ENCODE measurements around the gene GNAQ.

DNA sequence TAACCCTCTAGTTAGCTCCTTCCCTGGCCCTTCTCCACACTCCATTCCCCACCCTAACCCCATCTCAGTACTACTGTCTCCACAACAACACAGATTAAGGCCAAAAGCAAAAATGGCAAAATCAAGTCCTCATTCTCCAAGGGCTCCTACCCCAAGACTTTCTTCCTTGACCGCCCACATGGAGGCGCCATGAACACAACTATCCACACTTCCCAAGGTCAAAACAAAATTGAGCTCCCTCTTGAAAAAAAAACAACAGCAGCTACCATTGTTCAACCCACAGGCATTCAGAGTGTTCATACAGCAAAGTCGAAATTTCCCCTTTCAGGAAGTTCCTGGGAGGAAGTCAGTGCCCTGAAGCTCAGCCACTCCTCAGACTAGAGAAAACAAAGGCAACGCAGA lies 54.4 kb downstream of the GNAQ start:
- TF ChIP-seq, protein P1, sequence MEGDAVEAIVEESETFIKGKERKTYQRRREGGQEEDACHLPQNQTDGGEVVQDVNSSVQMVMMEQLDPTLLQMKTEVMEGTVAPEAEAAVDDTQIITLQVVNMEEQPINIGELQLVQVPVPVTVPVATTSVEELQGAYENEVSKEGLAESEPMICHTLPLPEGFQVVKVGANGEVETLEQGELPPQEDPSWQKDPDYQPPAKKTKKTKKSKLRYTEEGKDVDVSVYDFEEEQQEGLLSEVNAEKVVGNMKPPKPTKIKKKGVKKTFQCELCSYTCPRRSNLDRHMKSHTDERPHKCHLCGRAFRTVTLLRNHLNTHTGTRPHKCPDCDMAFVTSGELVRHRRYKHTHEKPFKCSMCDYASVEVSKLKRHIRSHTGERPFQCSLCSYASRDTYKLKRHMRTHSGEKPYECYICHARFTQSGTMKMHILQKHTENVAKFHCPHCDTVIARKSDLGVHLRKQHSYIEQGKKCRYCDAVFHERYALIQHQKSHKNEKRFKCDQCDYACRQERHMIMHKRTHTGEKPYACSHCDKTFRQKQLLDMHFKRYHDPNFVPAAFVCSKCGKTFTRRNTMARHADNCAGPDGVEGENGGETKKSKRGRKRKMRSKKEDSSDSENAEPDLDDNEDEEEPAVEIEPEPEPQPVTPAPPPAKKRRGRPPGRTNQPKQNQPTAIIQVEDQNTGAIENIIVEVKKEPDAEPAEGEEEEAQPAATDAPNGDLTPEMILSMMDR (IDR thresholded peaks at IDR 0.05) = peak; percentile 76
- TF ChIP-seq YY1 (IDR thresholded peaks at IDR 0.05; ENCODE audit: low read depth) = no peak
- TF ChIP-seq NFIC (IDR thresholded peaks at IDR 0.05; ENCODE audit: borderline replicate concordance) = no peak

Data from SK-N-SH (cell line).